Thymus (tissue), 11 donors: Measurements from ENCODE around the gene MUC5AC. TPM values are rescaled to one million over a fixed set of nuclear protein-coding genes. Genes with fewer than 3 reads are reported as not detected.

Experiments
- DNase-seq, 9 donors: peaks; one replicate each; pipeline ENCODE4 v3.0.0-alpha.2; 2013; ENCODE audit warnings: low spot score in 9 of 9, low read depth in 6 of 9, missing footprints in 1 of 9
- H3K27ac ChIP-seq, 2 donors: one replicate each; pipeline ENCODE4 v1.5.1; 2013; ENCODE audit warnings: control low read depth in 1 of 2, low read depth in 1 of 2, low read length in 1 of 2, mild to moderate bottlenecking in 1 of 2, moderate library complexity in 1 of 2
- H3K27me3 ChIP-seq, 2 donors: one replicate each; pipeline ENCODE4 v1.5.1; 2013; ENCODE audit warnings: low read length in 1 of 2; ENCODE audit not compliant: control insufficient read depth in 2 of 2, insufficient read depth in 1 of 2
- H3K36me3 ChIP-seq, 2 donors: one replicate each; pipeline ENCODE4 v1.5.1; 2013; ENCODE audit warnings: low read length in 1 of 2, mild to moderate bottlenecking in 1 of 2, moderate library complexity in 1 of 2; ENCODE audit not compliant: control insufficient read depth in 2 of 2, insufficient read depth in 2 of 2
- H3K4me1 ChIP-seq, 2 donors: one replicate each; pipeline ENCODE4 v1.5.1; 2013; ENCODE audit warnings: low read length in 2 of 2; ENCODE audit not compliant: control insufficient read depth in 2 of 2, insufficient read depth in 2 of 2
- H3K4me3 ChIP-seq, 2 donors: one replicate each; pipeline ENCODE4 v1.5.1; 2013; ENCODE audit warnings: low read length in 2 of 2, control low read depth in 1 of 2, mild to moderate bottlenecking in 1 of 2
- H3K9me3 ChIP-seq, 2 donors: one replicate each; pipeline ENCODE4 v1.5.1; 2013; ENCODE audit warnings: low read length in 1 of 2, mild to moderate bottlenecking in 1 of 2; ENCODE audit not compliant: control insufficient read depth in 2 of 2, insufficient read depth in 1 of 2
- WGBS: extraction: QIAGEN DNeasy Blood & Tissue Kit; methylation state at CpG from one replicate; pipeline ENCODE4 v1.1.7; 2013; 5-methylcytosine and 5-hydroxymethylcytosine counted together
- polyA plus RNA-seq: library from polyadenylated mRNA; stranded (reverse); fragments of 200-250 nt; gene quantifications from one replicate; pipeline ENCODE4 v1.2.3, GENCODE V29; 2013
- total RNA-seq: library from RNA; stranded (reverse); fragments of 120-200 nt; gene quantifications from one replicate; pipeline ENCODE4 v1.2.4, GENCODE V29; 2013
- donor health status: healthy.

Gene MUC5AC
- total and polyA plus RNA-seq, 2 donors, result 0.02 to 0.05 TPM

GRCh38 chr11:1140642-1141490 lies 16.9 kb upstream of the MUC5AC start:
- DNase-seq, result no peak

GRCh38 chr11:1146365-1146764 lies 11.4 kb upstream of the MUC5AC start:
- Histone ChIP-seq H3K9me3 (peaks cover 1 to 15% of the 10 kb centered on the region in 2 donors), H3K4me1 (no peaks in the 10 kb centered on the region), H3K36me3 (no peaks in the 10 kb centered on the region), H3K27ac (no peak overlapping the region), H3K4me3 (no peak overlapping the region), H3K27me3 (peaks cover 0 to 5% of the 10 kb centered on the region in 2 donors)
- WGBS, result 96% methylated on average over 21 of the region's 21 CpGs
- no peak for DNase-seq

More at GRCh38 chr11:1140642-1141490, 16.9 kb upstream of the MUC5AC start:
- no peak overlapping the region for H3K27ac ChIP-seq
- H3K9me3 ChIP-seq, result peaks cover 1 to 12% of the 10 kb centered on the region in 2 donors
- no peaks in the 10 kb centered on the region for H3K36me3 ChIP-seq
- WGBS, result 90% methylated on average over 18 of the region's 18 CpGs
- H3K4me1 ChIP-seq, result no peaks in the 10 kb centered on the region
- H3K4me3 ChIP-seq, result no peak overlapping the region
- no peaks in the 10 kb centered on the region for H3K27me3 ChIP-seq

GRCh38 chr11:1147792-1148191 lies 10.0 kb upstream of the MUC5AC start:
- Histone ChIP-seq H3K27me3 (peaks cover 0 to 16% of the 10 kb centered on the region in 2 donors), H3K4me1 (no peaks in the 10 kb centered on the region), H3K4me3 (no peak overlapping the region), H3K36me3 (no peaks in the 10 kb centered on the region), H3K27ac (no peak overlapping the region), H3K9me3 (peaks cover 1 to 15% of the 10 kb centered on the region in 2 donors)
- no peak for DNase-seq
- WGBS, result 96% methylated on average over 6 of the region's 6 CpGs

GRCh38 chr11:1148752-1149180 lies 9.0 kb upstream of the MUC5AC start:
- H3K9me3 ChIP-seq, result peaks cover 0 to 15% of the 10 kb centered on the region in 2 donors
- H3K4me1 ChIP-seq, result no peaks in the 10 kb centered on the region
- no peaks in the 10 kb centered on the region for H3K36me3 ChIP-seq
- peaks cover 0 to 16% of the 10 kb centered on the region in 2 donors for H3K27me3 ChIP-seq
- WGBS, result 93% methylated on average over 8 of the region's 8 CpGs
- no peak overlapping the region for H3K4me3 ChIP-seq
- no peak for DNase-seq
- no peak overlapping the region for H3K27ac ChIP-seq

- peaks cover 0 to 16% of the 10 kb centered on the region in 2 donors for H3K27me3 ChIP-seq
- WGBS, result 96% methylated on average over 16 of the region's 16 CpGs
Observed at GRCh38 chr11:1149545-1149944, 8.2 kb upstream of the MUC5AC start.

GRCh38 chr11:1150116-1150515 lies 7.6 kb upstream of the MUC5AC start:
- no peak overlapping the region for H3K27ac ChIP-seq
- no peaks in the 10 kb centered on the region for H3K4me1 ChIP-seq
- WGBS, result 93% methylated on average over 10 of the region's 10 CpGs
- peaks cover 0 to 13% of the 10 kb centered on the region in 2 donors for H3K9me3 ChIP-seq
- H3K36me3 ChIP-seq, result no peaks in the 10 kb centered on the region
- H3K27me3 ChIP-seq, result peaks cover 0 to 16% of the 10 kb centered on the region in 2 donors
- no peak for DNase-seq
- no peak overlapping the region for H3K4me3 ChIP-seq

More at GRCh38 chr11:1149545-1149944, 8.2 kb upstream of the MUC5AC start:
- no peak for DNase-seq
- Histone ChIP-seq H3K4me1 (no peaks in the 10 kb centered on the region), H3K27ac (no peak overlapping the region), H3K9me3 (peaks cover 0 to 15% of the 10 kb centered on the region in 2 donors), H3K4me3 (no peak overlapping the region), H3K36me3 (no peaks in the 10 kb centered on the region)

GRCh38 chr11:1150769-1151365 lies 6.9 kb upstream of the MUC5AC start:
- Histone ChIP-seq H3K9me3 (peaks cover 0 to 12% of the 10 kb centered on the region in 2 donors), H3K27me3 (peaks cover 0 to 16% of the 10 kb centered on the region in 2 donors), H3K4me3 (no peak overlapping the region), H3K4me1 (no peaks in the 10 kb centered on the region), H3K27ac (no peak overlapping the region), H3K36me3 (no peaks in the 10 kb centered on the region)
- WGBS, result 38% methylated on average over 18 of the region's 18 CpGs
- no peak for DNase-seq

GRCh38 chr11:1151366-1152315 lies 6.1 kb upstream of the MUC5AC start:
- no peaks in the 10 kb centered on the region for H3K4me1 ChIP-seq
- no peak for DNase-seq
- H3K9me3 ChIP-seq, result peaks cover 0 to 8% of the 10 kb centered on the region in 2 donors
- no peaks in the 10 kb centered on the region for H3K36me3 ChIP-seq
- peaks cover 0 to 16% of the 10 kb centered on the region in 2 donors for H3K27me3 ChIP-seq
- 79% methylated on average over 22 of the region's 22 CpGs for WGBS
- no peak overlapping the region for H3K4me3 ChIP-seq
- no peak overlapping the region for H3K27ac ChIP-seq
